GM19351 (cell line): ENCODE data around the gene WDPCP.
"Not testable (repeated sequence)": the region's sequence is repeated elsewhere in the genome, so short reads cannot be mapped to it uniquely, and the experiment has no call there.

Experiments
- ATAC-seq: cut with Tn5 transposase; IDR thresholded peaks from one replicate; pipeline ENCODE4 v1.9.1; 2021; ENCODE audit warnings: mild to moderate bottlenecking, moderate library complexity; ENCODE audit not compliant: unreplicated experiment

Gene WDPCP

DNA sequence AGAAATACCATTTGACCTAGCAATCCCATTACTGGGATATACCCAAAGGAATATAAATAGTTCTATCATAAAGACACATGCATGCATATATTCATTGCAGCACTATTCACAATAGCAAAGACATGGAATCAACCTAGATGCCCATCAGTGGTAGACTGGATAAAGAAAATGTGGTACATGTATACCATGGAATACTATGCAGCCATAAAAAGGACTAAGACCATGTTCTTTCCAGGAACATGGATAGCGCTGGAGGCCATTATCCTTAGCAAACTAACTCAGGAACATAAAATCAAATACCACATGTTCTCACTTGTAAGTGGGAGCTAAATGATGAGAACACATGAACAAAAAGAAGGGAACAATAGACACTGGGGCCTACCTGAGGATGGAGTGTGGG lies 119.0 kb downstream of the WDPCP start:
- ATAC-seq: not testable (repeated sequence)

DNA sequence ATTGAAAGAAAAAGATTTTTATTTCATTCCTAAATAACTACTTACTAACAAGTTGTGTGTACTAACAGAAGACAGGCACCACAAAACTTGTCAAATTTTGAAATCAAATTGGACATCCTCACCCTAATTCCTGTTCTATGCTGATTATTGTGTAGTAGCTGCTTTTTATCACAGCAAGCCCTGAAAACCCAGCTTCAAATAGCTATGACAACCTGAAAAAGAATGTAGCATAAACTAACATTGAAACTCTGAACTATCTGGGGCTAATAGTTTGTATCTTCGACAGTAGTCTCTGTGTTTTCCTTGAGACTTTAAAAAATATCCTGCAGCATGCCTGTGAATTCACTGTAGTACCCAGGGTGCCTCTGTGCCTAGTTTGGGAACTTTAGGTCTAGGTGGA lies 122.6 kb downstream of the WDPCP start:
- ATAC-seq: no peak

DNA sequence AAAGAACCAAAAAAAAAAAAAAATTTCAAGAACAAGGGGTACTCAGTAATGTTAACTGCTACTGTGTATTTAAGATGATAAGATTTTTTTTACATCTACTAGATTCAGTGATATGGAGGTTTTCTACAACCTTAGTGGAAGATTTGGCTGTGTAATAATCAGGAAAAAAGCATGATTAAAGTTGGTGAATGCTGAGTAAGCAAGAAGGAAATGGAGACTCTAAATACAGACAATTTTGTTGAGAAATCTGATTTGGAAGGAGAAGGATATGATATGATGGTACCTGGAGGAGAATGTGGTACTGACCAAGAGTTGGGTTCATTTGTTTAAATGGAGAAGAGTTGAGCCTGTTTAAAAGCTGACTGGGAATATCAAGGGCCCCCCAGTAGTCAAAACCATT lies 125.1 kb downstream of the WDPCP start:
- no peak for ATAC-seq

DNA sequence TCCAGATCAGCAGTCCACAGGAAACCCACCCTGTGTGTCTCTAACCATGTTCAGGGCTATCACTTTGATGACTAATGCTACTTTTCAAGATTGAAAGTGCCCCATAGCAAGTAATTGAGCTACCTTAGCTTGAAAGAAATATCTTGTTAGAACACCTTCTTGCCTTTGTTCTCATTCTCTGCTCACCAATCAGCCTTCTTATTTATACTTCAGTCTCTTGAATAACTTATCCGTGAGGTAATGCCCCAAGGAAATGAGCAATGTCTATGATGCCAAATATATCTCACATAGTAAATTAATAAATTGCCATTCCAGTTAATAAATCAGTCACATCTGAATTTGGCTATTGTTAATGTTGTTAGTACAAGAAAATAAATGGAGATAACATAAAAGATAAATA lies 141.6 kb downstream of the WDPCP start:
- no peak for ATAC-seq

DNA sequence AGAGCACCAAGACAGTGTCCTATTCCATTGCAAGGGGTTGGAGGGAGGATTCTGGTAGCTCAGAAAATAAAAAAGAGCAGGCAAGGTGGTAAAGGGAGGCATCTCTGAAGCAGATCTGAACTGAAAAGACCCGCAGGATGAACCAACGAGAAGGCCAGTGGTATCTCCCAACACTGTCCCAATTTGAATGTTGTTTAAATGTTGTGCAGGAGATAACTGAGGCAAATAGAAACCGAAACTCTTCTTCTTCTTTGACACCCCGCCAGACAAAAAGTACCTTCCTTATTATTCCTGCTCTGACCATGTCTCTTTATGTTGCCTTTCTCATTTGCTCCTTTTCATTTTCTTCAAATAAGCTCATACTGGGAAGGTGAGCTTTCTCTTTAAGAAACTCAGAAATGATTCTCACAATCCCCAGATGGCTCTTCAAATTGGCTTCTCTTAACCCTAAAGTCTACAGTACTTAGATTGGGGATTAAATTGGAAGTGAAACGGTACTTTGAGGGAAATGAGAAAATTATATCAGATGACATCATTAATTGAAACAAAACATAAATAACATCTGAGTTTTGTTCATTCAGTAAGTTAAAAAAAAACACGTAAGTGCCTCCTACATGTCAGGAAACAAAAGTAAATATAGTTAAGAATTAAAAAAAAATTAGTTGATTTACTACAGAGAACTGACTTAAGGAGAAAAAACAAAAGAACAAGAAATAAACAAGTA lies 143.6 kb downstream of the WDPCP start:
- ATAC-seq: peak; percentile 48

DNA sequence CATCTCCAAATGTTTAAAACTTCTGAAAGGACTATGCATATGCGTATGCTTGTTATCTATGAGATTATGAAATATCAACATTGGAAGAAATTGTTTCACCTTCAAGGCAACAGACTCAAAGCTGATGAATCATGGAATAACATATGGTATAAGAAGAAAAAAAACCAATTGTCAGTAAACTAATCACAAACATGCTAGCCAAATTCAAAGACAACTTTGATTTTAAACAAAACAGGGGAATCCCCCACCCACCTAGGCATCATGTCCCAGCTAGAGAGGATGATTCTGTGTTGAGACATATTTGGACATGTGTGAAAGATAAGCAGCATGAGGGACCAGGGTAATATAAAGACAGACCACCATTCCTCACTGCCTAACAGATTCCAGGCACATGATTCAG lies 147.7 kb downstream of the WDPCP start:
- no peak for ATAC-seq

DNA sequence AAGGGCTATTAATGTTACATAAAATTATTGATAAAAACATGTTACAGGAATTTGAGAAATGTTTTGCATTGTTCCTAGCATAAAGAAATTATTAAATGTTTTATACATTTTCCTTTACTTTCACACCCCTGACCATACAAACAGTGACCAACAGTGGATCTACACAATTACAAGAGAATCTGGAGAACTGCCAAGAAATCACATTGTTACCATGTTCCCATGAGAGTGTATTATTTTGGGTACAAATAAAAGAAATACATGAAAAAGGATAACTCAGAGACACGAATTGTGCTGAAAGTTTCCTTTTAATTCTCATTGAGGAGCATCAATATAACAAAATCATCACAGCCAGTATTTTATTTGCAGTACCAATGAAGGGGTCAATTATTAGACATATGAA lies 150.1 kb downstream of the WDPCP start:
- ATAC-seq: no peak

DNA sequence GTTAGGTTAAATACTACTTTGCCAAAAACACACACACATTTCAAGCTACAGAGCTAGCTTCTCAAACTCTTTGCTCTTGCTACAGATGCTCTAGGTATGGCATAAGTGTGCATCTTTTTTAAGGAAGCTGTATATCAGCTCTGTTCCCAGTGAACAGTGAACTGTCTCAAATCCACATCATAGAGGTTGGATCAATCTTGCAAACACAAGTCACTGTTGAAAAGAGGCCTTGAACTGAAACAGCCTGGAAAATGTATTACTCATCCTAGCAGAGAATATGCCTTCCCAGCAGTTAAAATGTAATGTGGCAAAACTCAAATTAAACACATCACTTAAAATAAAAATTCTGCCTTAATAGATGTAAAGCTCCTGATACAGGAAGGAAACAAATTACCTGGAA lies 151.8 kb downstream of the WDPCP start:
- no peak for ATAC-seq

DNA sequence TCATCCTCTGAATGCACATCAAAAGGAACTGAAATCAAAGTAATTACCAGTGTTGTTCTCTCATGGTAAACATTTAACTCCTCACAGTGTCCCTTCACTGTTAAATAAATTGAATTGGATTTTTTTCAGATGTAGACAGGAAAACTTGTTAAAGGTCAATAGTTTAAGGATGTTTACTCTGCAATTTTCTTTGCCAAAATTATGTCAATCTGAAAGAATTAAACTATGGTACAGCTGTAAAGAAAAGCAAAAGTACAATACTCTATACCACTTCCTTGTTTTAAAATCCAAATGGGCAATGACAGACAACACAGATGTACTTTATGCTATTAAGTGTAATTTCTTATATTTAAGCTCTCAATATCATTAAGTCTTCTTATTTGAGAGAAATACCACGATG lies 153.2 kb downstream of the WDPCP start:
- ATAC-seq: no peak

DNA sequence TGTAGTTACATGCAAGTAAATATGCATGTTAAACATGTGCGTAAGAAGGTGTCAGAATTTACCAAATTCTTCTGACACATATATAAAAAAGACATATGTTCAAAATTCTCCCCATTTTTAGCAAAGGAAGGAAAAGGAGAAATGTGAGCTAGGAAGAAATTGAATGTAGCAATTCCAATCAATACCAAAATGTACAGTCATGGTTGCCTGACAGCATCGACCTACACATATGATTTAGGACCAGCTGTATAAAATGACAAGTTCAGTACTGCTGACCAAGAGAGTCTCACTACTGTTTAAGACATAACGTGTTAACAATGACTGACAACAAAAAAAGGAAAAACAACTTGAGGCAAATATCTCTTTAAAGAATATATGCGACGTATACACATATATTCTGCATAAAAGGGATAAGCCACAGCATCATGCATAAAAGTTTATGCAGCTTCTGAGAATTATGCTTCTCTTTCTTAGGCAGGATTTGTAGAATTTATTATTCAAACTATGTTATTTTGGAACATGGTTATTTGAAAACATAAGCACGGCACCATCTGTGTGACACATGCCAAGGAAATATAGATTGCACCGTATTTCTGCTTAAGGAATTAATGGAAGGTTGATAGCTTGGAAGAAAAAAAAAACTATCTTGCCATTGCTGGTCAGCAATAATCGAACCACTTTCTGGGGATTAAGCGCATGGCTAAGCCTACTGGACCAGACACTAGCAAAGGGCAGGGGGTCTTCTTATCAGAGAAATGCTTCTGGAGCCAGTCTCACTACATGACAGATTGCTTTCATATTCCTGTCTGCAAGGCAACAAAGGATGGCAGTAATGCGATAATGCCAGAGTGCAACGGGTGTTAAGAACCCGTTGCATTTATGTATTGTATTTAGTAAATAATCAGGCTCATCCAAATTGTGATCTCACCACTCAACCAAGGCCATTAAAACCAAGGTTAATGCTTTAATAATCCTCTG lies 154.0 kb downstream of the WDPCP start:
- ATAC-seq: no peak

DNA sequence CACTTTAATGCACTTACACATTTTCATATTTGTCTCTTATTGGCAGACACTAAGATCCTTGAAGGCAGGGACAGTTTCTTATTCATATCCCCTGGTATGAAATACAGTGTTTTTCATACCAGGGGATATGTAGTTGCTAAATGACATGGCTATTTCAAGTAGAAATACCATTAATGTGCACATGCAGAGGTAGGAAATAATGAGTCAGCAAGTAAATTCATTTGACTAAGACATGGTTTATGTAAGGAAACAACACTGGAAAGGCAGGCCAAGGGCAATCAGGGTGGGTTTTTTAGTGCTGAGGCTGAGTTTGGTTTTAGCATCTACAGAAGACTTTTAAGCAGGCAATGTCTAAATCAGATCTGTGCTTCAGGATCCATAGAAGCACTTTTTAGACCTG lies 155.9 kb downstream of the WDPCP start:
- ATAC-seq: no peak

DNA sequence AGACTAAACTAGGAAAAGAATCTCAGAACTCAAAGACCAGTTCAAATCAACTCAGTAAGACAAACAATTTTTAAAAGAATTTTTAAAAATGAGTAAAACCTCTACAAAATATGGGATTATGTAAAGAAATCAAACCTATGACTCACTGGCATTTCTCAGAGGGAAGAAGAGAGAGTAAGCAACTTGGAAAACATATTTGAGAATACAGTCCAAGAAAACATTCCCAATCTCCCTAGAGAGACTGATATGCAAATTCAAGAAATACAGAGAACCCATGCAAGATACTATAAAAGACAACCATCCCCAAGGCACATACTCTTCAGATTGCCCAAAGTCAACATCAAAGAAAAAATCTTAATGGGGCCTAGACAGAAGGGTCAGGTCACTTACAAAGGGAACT lies 162.7 kb downstream of the WDPCP start:
- ATAC-seq: no peak

DNA sequence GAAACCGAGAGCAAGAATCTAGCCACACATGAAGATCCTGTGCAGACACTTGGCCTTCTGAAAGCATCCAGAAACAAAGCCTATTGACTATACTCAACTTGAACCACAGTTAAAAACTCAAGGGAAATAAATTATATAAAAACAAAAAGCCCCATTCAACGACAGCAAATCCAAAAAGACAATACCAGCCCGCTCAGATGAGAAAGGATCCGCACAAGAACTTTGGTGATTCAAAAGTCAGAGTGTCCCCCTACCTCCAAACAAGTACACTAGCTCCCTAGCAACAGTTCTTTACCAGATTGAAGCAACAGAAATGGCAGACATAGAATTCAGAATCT lies 163.2 kb downstream of the WDPCP start:
- ATAC-seq: peak; percentile 13

DNA sequence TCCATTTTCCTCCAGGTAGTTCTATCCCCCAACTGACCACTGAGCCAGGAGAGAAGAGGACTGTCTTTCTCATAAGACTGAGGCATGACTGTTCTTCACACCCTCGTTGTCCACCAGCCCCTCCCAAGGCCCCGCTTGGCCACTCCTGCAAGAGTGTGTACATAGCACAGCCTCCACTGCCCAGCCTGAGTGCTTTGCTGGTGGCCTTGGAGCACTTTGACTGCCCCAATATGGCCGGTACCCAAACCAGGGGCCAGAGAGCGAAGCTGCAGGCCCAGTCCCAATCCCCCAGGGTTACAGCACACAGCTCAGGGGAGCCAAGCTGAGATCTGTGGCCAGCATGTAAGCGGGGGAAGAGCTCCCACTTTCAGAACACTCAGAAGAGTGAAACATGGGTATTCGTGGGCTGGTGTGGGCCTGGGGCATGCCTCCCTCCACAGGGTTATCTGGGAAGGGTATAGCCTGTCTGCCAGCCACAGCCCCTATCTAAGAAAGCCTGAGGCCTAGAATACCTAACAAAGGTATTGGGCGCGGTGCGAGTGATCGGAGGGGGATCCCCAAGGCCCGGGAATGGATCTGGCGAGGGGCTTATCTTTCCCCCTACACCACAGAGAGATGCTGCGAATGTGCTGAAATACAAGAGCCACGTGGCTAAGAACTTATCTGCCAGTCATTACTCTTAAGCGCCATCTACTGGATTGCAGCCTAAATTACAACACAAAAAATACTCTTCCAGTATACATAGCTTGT lies 163.8 kb downstream of the WDPCP start:
- peak; percentile 96 for ATAC-seq

DNA sequence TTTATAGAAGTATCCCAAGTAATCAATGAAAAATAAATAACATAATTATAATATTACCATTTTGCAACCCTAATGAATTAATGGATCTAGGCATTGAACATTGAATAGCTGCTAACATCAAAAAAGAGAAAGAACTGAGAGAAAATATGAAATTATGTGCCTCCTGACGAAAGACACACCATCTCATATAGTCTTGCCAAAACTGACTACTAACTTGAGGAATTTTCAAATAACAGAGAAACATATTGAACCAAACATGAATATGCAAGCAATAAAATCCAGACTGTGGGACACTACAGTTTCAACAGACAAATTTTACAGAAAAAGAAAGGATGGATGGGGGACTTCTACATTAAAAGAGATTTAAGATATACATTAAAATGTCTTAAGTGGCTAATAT lies 165.7 kb downstream of the WDPCP start:
- ATAC-seq: no peak

DNA sequence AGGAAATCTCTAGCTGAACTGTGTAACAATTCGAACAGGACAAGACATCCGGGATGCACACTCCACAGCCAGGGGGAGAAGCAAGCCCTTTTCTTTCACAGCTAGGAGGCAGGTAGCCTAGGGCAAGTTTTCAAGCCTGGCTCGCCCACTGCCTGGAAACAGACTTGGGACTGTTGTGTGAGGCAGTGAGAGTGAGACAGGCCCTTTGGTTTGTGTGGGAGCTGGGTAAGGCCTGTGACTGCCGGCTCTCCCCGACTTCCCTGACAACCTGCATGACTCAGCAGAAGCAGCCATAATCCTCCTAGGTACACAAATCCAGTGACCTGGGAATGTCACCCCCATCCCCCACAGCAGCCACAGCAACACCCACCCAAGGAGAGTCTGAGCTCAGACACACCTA lies 179.7 kb downstream of the WDPCP start:
- ATAC-seq: no peak

DNA sequence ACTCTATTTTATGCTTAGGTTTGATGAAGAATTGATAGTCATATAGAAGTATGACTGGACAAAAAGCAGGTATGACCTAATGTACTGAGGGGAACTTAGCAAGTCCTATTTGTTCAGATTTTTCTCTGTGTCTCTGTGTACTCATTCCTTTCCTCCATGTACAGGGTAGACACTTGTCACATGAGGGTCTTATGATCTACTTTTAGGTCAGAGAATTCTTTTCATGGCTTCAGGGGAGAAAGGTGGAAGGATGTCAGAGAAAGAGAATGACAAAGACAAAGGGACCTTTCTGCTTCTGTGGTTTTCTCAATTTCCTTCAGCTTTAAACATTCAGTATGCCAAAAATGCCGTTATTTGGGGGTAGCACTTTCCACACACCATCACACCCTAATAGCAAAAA lies 181.6 kb downstream of the WDPCP start:
- no peak for ATAC-seq

DNA sequence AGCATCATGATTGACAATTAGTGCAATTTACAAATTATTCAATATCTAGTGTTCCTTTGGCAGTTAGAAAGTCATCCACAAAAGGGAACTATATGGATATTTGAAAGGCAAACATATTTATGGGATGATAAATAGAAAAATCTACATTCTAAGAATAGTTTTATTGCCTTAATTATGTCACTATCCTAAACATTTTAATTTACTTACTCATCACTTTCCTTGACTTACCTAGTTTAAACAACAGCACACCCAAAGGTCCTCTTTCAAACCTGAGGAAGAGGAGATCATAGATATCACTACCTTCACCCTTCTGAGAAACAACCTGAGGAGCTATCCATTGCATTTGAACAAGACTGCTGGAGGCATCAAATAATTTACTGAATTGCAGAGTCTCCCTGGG lies 184.5 kb downstream of the WDPCP start:
- ATAC-seq: no peak

DNA sequence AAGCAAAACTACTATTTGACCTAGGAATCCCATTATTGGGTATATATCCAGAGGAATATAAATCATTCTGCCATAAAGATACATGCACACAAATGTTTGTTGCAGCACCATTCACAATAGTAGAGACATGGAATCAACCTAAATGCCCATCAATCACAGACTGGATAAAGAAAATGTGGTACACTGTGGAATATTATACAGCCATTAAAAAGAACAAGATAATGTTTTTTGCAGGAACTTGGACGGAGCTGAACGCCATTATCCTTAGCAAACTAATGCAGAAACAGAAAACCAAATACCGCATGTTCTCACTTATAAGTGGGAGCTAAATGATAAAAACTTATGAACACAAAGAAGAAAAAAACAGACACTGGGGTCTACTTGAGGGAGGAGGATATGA lies 185.4 kb downstream of the WDPCP start:
- not testable (repeated sequence) for ATAC-seq

DNA sequence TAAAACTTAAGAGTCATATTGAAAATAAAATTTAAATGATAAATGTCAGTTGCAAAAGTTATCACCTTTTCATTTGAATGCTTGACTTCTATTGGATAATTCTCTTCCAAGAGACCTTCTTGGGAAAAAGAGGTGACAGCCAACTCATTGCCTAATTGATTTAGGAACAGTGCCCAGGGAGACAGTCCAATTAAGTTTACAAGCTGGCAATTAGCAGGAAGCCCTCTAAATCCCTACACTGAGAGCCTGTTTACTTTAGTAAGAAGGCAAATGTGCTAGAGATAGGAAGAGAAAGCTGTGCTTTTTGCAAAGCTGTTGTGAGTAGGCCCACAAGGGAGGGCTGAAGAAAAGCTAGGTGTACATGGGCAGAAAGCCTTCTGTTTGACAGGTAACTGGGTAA lies 189.1 kb downstream of the WDPCP start:
- no peak for ATAC-seq

DNA sequence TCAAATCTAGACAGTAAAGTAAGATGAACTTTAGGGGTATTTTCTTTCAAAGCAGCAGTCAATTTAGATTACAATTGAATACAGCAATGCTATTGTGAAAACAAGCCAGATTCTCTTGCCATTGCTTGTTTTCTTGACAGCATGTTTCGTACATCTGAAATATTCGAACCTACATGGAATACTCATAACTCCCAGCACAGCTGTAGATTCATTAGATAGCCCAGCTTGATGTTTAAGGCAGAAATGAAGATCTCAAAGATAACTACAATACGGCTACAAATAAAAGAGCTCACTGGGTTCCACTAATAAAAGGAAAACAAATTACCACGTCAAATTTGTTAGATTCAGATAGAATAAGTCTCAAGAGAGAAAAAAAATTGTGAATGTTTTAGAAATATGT lies 208.8 kb downstream of the WDPCP start:
- ATAC-seq: no peak

DNA sequence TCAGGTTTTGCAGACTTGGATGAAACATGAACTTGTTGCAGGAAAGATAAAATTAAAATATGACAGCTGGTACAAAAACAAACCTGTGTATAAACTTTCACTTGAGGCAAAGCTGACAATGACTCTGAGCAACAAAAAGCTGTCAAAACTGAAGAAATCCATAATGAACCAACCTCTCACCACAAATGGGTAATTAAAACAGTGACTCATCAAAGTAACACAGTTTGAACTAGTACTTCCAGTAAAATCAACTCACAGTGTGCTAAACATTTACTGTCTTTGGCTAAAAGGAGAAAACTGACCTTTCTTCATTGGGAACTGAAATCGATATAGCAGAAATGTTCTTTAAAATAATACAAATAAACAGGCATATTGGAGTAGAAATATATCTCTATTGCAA lies 209.7 kb downstream of the WDPCP start:
- no peak for ATAC-seq
